ENCODE measurements around the gene NCKAP5. TPM values are rescaled to one million over a fixed set of nuclear protein-coding genes. Genes with fewer than 3 reads are reported as not detected.

NCKAP5 gene
- total and polyA plus RNA-seq, 2 of the 8 experiments (the other 6 are each of a cell fraction or from before 2014, with no cell fraction given): 0.27 to 0.86 TPM

- Histone ChIP-seq H3K27me3 (replicated peaks in 1 of 4; ENCODE audit: control insufficient read depth in 3 of 4, extremely low read depth in 1 of 4, insufficient read depth in 3 of 4, low read length in 3 of 4) (peaks cover 0 to 1% (median 0%) of the 10 kb centered on the region in 4 experiments; a peak in 1 of 7 replicates), H3K23ac (ENCODE audit: insufficient read length) (no peak overlapping the region), H2AK5ac (ENCODE audit: low read depth, low read length) (no peak overlapping the region), H3K4ac (replicated peaks; ENCODE audit: insufficient read length, low read depth, low read length) (no peak overlapping the region), H3K4me1 (replicated peaks in 1 of 4; ENCODE audit: control insufficient read depth in 3 of 4, insufficient read depth in 4 of 4, low read length in 3 of 4) (no peaks in the 10 kb centered on the region), H3K4me3 (ENCODE audit: extremely low read depth in 1 of 4, insufficient read depth in 2 of 4, low read depth in 3 of 4, low read length in 4 of 4) (no peak overlapping the region), H2AFZ (ENCODE audit: low read length) (no peak overlapping the region), H3K4me2 (ENCODE audit: insufficient read depth in 1 of 2, low read depth in 2 of 2, low read length in 2 of 2) (no peak overlapping the region), H4K8ac (ENCODE audit: extremely low read depth, insufficient read depth, low read length) (no peak overlapping the region), H4K91ac (replicated peaks; ENCODE audit: insufficient read length, low read length) (no peak overlapping the region), H2BK5ac (ENCODE audit: low read depth, low read length) (no peak overlapping the region; the same call in 1 of the 2 replicates), H3K36me3 (ENCODE audit: control insufficient read depth in 2 of 4, insufficient read depth in 4 of 4, low read length in 3 of 4) (no peaks in the 10 kb centered on the region), H3K23me2 (ENCODE audit: low read depth, low read length) (no peaks in the 10 kb centered on the region), H3K56ac (replicated peaks; ENCODE audit: insufficient read length, low read depth, low read length) (no peak overlapping the region), H2BK15ac (ENCODE audit: low read length) (no peak overlapping the region), H3K79me1 (ENCODE audit: low read depth, low read length) (no peaks in the 10 kb centered on the region), H4K20me1 (replicated peaks in 1 of 2; ENCODE audit: control insufficient read depth in 1 of 2, insufficient read depth in 2 of 2, low read length in 2 of 2) (no peaks in the 10 kb centered on the region), H4K5ac (ENCODE audit: insufficient read length, low read depth, low read length) (no peak overlapping the region), H3K14ac (ENCODE audit: insufficient read length) (no peak overlapping the region), H3K18ac (ENCODE audit: extremely low read depth, low read length) (no peak overlapping the region), H3K9me3 (ENCODE audit: insufficient read depth in 2 of 2, low read depth in 1 of 2, low read length in 1 of 2) (no peaks in the 10 kb centered on the region), H2BK12ac (ENCODE audit: low read depth, low read length) (no peak overlapping the region), H3K79me2 (ENCODE audit: control insufficient read depth in 1 of 2, insufficient read depth in 2 of 2, low read length in 2 of 2) (no peaks in the 10 kb centered on the region), H2BK120ac (replicated peaks; ENCODE audit: low read depth, low read length) (no peak overlapping the region), H3K27ac (ENCODE audit: low read depth, low read length) (no peak overlapping the region), H2BK20ac (ENCODE audit: low read length) (no peak overlapping the region), H3K9ac (replicated peaks in 1 of 4; ENCODE audit: extremely low read depth in 1 of 4, low read depth in 3 of 4, low read length in 3 of 4) (no peak overlapping the region)
- 91% methylated on average over 3 of the region's 3 CpGs; no CpG with 5 or more reads in 1 of the 2 experiments for WGBS, 2 experiments (ENCODE audit: extremely low coverage in 1 of 2, insufficient coverage in 1 of 2, insufficient read length in 1 of 2, insufficient replicate concordance in 2 of 2, low coverage in 1 of 2, low lambda C conversion rate in 2 of 2, missing lambda C conversion rate in 1 of 2)
- no peak for FAIRE-seq
- CTCF ChIA-PET (ENCODE audit: partially characterized antibody): interaction anchor here (0.6 to 1.1 kb wide), 3 partner anchors 16 to 40 kb away, joined by 3 read pairs; no protein-coding TSS in a partner anchor
- no peak for DNase-seq (ENCODE audit: low read depth in 1 of 2, low spot score in 2 of 2)
- TF ChIP-seq KDM4A (IDR thresholded peaks at IDR 0.05; ENCODE audit: low read depth, low read length, severe bottlenecking) (no peak), SRF (IDR thresholded peaks at IDR 0.05; ENCODE audit: low read depth, low read length) (no peak), PHF8 (conservative IDR thresholded peaks at IDR 0.05; ENCODE audit: low read depth, low read length) (no peak), ASH2L (IDR thresholded peaks at IDR 0.05; ENCODE audit: low read length) (no peak), CREB1 (IDR thresholded peaks at IDR 0.05) (no peak), SIRT6 (IDR thresholded peaks at IDR 0.05; ENCODE audit: low read length) (no peak), GABPA (IDR thresholded peaks at IDR 0.05; ENCODE audit: borderline replicate concordance, insufficient read depth, low read length) (no peak), JUND (IDR thresholded peaks at IDR 0.05; ENCODE audit: low read length) (no peak), EZH2 (IDR thresholded peaks at IDR 0.05; ENCODE audit: low read depth, low read length, severe bottlenecking) (no peak)
- POLR2A ChIA-PET (ENCODE audit: partially characterized antibody): no interaction called here
Observed at GRCh38 chr2:133557614-133558013, 10.6 kb downstream of the NCKAP5 start.
